ENCODE data around the gene CPEB1. TPM values are rescaled to one million over a fixed set of nuclear protein-coding genes. Genes with fewer than 3 reads are reported as not detected.

The CPEB1 gene
- total and polyA plus RNA-seq, 2 of the 13 experiments (the other 11 are each of a cell fraction or from before 2014, with no cell fraction given) = 0.03 to 0.07 TPM

DNA sequence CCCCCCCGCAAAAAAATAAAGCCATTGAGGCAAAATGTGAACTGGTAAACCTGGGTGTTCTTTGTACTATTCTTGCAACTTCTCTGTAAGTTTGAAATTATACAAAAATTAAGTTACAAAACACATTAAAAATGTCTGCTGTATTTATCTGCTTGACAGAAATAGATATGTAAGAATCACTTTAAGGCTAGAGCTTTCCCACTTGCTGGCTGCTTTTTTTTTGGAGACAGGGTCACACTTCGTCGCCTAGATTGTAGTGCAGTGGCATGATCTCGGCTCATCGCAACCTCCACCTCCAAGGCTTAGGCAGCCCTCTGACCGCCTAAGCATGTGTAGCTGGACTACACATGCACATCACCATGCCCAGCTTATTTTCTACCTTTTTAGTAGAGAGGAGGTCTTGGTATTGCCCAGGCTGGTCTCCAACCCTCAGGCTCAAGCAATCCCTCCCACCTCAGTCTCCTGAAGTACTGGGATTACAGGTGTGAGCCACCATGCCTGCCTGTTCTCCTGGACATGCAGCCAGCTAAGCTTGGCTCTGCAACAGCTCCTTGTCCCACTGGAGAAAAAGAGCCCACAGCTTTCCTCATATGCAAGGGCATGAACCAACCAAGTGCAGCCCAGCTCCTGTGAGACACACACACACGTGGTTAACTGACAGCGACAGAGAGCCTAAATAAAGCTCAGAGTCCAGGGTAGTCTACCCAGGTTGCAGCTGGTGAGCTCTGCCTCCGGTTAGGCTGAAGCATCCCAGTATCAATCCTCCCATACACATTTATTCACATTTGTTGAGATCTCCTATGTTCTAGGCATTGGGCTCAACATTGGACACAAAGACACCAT, 111.4 kb downstream of the CPEB1 start (continued):
- 0 out of 2 replicates have a peak, but pooled peaks have one; percentile 39 for TF ChIP-seq ZNF501 (CRISPR knock-in tag; IDR thresholded peaks at IDR 0.05)
- TF ChIP-seq BORCS8-MEF2B (CRISPR knock-in tag; IDR thresholded peaks at IDR 0.05) = no peak
- TF ChIP-seq PHF5A (CRISPR knock-in tag; IDR thresholded peaks at IDR 0.05; ENCODE audit: low read depth, unreplicated experiment) = no peak
- TF ChIP-seq KDM2A (CRISPR knock-in tag; IDR thresholded peaks at IDR 0.05; ENCODE audit: borderline replicate concordance, low read depth) = peak; percentile 53; the same call in 1 of the 2 replicates
- no peak for TF ChIP-seq SOX6 (IDR thresholded peaks at IDR 0.05)
- TF ChIP-seq SOX6 (CRISPR knock-in tag; IDR thresholded peaks at IDR 0.05) = no peak
- no peak for TF ChIP-seq ZNF354B (CRISPR knock-in tag; IDR thresholded peaks at IDR 0.05)
- no peak for TF ChIP-seq NFATC3 (CRISPR knock-in tag; IDR thresholded peaks at IDR 0.05)
- TF ChIP-seq NAIF1 (CRISPR knock-in tag; IDR thresholded peaks at IDR 0.05; ENCODE audit: borderline replicate concordance) = no peak
- TF ChIP-seq ZNF619 (CRISPR knock-in tag; IDR thresholded peaks at IDR 0.05) = no peak
- TF ChIP-seq NPAS2 (CRISPR knock-in tag; IDR thresholded peaks at IDR 0.05; ENCODE audit: borderline replicate concordance) = no peak
- TF ChIP-seq ZNF644 (CRISPR knock-in tag; IDR thresholded peaks at IDR 0.05; ENCODE audit: low read depth) = no peak
- no peak for TF ChIP-seq ZFX (CRISPR knock-in tag; IDR thresholded peaks at IDR 0.05; ENCODE audit: low read depth)
- no peak for TF ChIP-seq ESRRA (CRISPR knock-in tag; IDR thresholded peaks at IDR 0.05; ENCODE audit: low read depth)
- no peak for TF ChIP-seq KAT7 (CRISPR knock-in tag; IDR thresholded peaks at IDR 0.05; ENCODE audit: borderline replicate concordance)
- TF ChIP-seq GABPB1 (CRISPR knock-in tag; IDR thresholded peaks at IDR 0.05) = no peak
- peak; percentile 87; the same call in 1 of the 3 replicates for TF ChIP-seq MXI1 (IDR thresholded peaks at IDR 0.05; ENCODE audit: borderline replicate concordance, low read depth, low read length)
- TF ChIP-seq, protein P1, sequence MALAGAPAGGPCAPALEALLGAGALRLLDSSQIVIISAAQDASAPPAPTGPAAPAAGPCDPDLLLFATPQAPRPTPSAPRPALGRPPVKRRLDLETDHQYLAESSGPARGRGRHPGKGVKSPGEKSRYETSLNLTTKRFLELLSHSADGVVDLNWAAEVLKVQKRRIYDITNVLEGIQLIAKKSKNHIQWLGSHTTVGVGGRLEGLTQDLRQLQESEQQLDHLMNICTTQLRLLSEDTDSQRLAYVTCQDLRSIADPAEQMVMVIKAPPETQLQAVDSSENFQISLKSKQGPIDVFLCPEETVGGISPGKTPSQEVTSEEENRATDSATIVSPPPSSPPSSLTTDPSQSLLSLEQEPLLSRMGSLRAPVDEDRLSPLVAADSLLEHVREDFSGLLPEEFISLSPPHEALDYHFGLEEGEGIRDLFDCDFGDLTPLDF (CRISPR knock-in tag; IDR thresholded peaks at IDR 0.05) = no peak
- TF ChIP-seq, protein P2, sequence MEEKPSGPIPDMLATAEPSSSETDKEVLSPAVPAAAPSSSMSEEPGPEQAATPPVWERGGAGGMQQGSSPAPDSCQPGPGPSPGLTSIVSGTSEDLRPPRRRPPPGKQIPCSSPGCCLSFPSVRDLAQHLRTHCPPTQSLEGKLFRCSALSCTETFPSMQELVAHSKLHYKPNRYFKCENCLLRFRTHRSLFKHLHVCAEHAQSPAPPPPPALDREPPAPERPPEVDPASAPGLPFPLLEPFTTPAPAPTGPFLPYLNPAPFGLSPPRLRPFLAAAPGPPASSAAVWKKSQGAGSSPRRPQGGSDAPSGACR (CRISPR knock-in tag; IDR thresholded peaks at IDR 0.05) = no peak
- 0 out of 2 replicates have a peak, but pooled peaks have one; percentile 24 for TF ChIP-seq ZNF615 (CRISPR knock-in tag; IDR thresholded peaks at IDR 0.05; ENCODE audit: borderline replicate concordance)
- TF ChIP-seq HHEX (CRISPR knock-in tag; IDR thresholded peaks at IDR 0.05) = no peak
- TF ChIP-seq, protein P3, sequence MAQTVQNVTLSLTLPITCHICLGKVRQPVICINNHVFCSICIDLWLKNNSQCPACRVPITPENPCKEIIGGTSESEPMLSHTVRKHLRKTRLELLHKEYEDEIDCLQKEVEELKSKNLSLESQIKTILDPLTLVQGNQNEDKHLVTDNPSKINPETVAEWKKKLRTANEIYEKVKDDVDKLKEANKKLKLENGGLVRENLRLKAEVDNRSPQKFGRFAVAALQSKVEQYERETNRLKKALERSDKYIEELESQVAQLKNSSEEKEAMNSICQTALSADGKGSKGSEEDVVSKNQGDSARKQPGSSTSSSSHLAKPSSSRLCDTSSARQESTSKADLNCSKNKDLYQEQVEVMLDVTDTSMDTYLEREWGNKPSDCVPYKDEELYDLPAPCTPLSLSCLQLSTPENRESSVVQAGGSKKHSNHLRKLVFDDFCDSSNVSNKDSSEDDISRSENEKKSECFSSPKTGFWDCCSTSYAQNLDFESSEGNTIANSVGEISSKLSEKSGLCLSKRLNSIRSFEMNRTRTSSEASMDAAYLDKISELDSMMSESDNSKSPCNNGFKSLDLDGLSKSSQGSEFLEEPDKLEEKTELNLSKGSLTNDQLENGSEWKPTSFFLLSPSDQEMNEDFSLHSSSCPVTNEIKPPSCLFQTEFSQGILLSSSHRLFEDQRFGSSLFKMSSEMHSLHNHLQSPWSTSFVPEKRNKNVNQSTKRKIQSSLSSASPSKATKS (CRISPR knock-in tag; IDR thresholded peaks at IDR 0.05) = no peak
- TF ChIP-seq, protein P4, sequence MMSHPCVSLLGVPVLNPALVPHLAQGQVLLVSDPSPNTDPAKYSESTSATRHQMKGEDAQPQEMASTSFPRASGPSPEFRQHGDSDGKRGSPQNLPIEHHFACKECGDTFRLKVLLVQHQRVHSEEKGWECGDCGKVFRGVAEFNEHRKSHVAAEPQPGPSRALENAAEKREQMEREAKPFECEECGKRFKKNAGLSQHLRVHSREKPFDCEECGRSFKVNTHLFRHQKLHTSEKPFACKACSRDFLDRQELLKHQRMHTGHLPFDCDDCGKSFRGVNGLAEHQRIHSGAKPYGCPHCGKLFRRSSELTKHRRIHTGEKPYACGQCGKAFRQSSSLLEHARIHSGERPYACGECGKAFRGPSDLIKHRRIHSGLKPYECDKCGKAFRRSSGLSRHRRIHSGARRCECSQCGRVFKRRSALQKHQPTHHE (CRISPR knock-in tag; IDR thresholded peaks at IDR 0.05; ENCODE audit: borderline replicate concordance) = no peak
- no peak for TF ChIP-seq EEA1 (CRISPR knock-in tag; IDR thresholded peaks at IDR 0.05; ENCODE audit: borderline replicate concordance)

Data from HepG2 (cell line).